Epithelial cell of proximal tubule (primary cell): Measurements from ENCODE around the gene DND1. TPM values are rescaled to one million over a fixed set of nuclear protein-coding genes. Genes with fewer than 3 reads are reported as not detected.
"Not testable (repeated sequence)": the region's sequence is repeated elsewhere in the genome, so short reads cannot be mapped to it uniquely, and the experiment has no call there.

Source experiments
- DNase-seq: peaks from one replicate; pipeline ENCODE4 v3.0.0-alpha.2; 2011; ENCODE audit warnings: low read depth
- H3K4me3 ChIP-seq: 2 replicates; pipeline ENCODE4 v1.5.1; 2011; ENCODE audit warnings: low read depth, mild to moderate bottlenecking, low read length
- CTCF ChIP-seq: conservative IDR thresholded peaks from 2 replicates; pipeline ENCODE4 v1.5.1; 2012; ENCODE audit warnings: low read depth, mild to moderate bottlenecking, low read length
- total RNA-seq: library from RNA; depleted of rRNA; stranded (reverse); fragments of >200 nt; gene quantifications from 2 replicates; pipeline ENCODE4 v1.2.3, GENCODE V29; 2015

The DND1 gene
- total RNA-seq, 1 donor from 2014 or later, result not detected

- DNase-seq, result peak; percentile 70
- peak within 1 kb of the TSS; percentile 87 for H3K4me3 ChIP-seq
- peak; percentile 49 for TF ChIP-seq CTCF
These were observed 34.0 kb downstream of the DND1 start, which contains the start of gene TMCO6 for GRCh38 chr5:140639148-140639981. Gene TMCO6 (plus strand): TSS chr5:140639451. CDS start chr5:140639528, 77 bp downstream.

- H3K4me3 ChIP-seq, result peak overlapping the region; percentile 87
- not testable (repeated sequence) for DNase-seq
These were observed 34.6 kb downstream of the DND1 start for GRCh38 chr5:140638898-140639147.

DNA sequence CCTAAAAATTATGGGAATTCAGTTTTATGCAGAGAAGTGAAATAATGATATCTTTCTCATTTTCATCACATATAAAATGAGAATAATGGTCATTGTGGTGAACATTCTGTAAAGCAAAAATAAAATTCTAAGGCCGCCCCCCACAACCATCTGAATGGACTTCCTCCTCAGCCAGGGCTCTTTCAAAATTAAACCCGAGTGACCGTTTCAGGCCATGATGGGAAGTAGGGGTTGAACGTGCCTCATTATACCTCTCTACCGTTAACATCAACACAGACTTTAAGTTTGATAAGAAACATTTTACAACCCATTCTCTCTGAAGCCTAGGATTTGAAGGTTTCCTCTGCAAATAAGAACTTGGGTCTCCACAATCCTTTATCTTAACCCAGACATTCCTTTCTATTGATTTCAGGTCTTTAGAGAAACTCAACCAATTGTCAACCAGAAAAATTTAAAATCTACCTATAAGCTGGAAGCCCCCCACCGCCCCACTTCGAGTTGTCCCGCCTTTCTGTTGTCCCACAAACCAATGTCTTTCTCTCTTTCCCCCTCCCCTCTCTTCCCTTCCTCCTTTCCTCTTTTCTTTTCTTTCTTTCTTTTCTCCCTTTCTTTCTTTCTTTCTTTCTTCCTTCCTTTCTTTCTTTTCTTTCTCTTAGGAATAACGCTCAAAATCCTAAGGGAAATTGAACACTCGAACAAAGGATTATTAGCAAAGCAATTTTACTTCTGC is 35.8 kb downstream of the DND1 start:
- no peak for TF ChIP-seq CTCF
- H3K4me3 ChIP-seq, result no peak overlapping the region
- no peak for DNase-seq

GRCh38 chr5:140635291-140636257 is 37.8 kb downstream of the DND1 start:
- no peak for TF ChIP-seq CTCF
- H3K4me3 ChIP-seq, result no peak overlapping the region

GRCh38 chr5:140634103-140634502 is 39.3 kb downstream of the DND1 start:
- DNase-seq, result no peak
- H3K4me3 ChIP-seq, result no peak overlapping the region
- TF ChIP-seq CTCF, result no peak

More at GRCh38 chr5:140635291-140636257, 37.8 kb downstream of the DND1 start:
- DNase-seq, result no peak

GRCh38 chr5:140633501-140633900 is 39.9 kb downstream of the DND1 start:
- no peak for DNase-seq
- no peak for TF ChIP-seq CTCF
- no peak overlapping the region for H3K4me3 ChIP-seq

DNA sequence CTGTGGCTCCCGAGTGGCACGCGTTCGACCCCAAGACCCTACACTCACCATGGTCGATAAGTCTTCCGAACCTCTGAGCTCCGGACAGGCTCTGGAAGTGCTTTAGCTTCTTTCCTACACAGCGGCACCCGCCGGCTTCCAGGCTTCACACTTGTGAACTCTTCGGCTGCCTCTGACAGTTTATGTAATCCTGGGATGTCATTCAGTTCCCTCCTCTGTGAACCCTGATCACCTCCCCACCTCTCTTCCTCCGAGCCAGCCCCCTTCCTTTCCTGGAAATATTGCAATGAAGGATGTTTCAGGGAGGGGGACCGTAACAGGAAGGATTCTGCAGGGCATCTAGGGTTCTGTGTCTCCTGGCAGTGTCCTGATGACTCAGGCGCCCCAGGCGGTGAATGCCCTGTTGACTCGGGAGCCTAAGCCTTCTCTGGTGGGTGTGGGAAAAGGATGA is 40.3 kb downstream of the DND1 start, which contains the start of gene CD14:
Gene CD14 (minus strand): TSS at position 155 of the 451 bp plus-strand sequence. CDS start 104 bp downstream, at position 51.
- peak; percentile 24 for TF ChIP-seq CTCF
- no peak for DNase-seq
- H3K4me3 ChIP-seq, result peak within 1 kb of the TSS; percentile 61
